PFSK-1 (cell line): Measurements from ENCODE around the gene MLN.

Source experiments
- FOXP2 ChIP-seq: optimal IDR thresholded peaks from 2 replicates; pipeline ENCODE3; 2011; ENCODE audit warnings: borderline replicate concordance, control low read depth, inconsistent platforms; ENCODE audit not compliant: insufficient read depth; ENCODE audit errors: extremely low read length, extremely low read depth
- POLR2AphosphoS5 ChIP-seq: IDR thresholded peaks from 2 replicates; pipeline ENCODE4 v1.6.1; 2012; ENCODE audit warnings: low read depth, mild to moderate bottlenecking, control low read depth, low read length, moderate library complexity
- SIN3A ChIP-seq: IDR thresholded peaks from 2 replicates; pipeline ENCODE4 v1.6.1; 2012; ENCODE audit warnings: mild to moderate bottlenecking, low read length, moderate library complexity, borderline replicate concordance; ENCODE audit not compliant: insufficient read depth
- TAF1 ChIP-seq: IDR thresholded peaks from 2 replicates; pipeline ENCODE4 v1.6.1; 2012; ENCODE audit warnings: low read length, control low read depth, borderline replicate concordance; ENCODE audit not compliant: insufficient read depth
- TF ChIP-seq, protein P1 (sequence below), 2 experiments: IDR thresholded peaks; 2 replicates each; pipeline versions ENCODE4 v1.6.1 to v1.8.0; 2011 to 2012; ENCODE audit warnings: low read depth in 2 of 2, low read length in 2 of 2, control low read depth in 1 of 2, inconsistent platforms in 1 of 2, mild to moderate bottlenecking in 1 of 2, moderate library complexity in 1 of 2; ENCODE audit not compliant: insufficient read depth in 1 of 2

The MLN gene

DNA sequence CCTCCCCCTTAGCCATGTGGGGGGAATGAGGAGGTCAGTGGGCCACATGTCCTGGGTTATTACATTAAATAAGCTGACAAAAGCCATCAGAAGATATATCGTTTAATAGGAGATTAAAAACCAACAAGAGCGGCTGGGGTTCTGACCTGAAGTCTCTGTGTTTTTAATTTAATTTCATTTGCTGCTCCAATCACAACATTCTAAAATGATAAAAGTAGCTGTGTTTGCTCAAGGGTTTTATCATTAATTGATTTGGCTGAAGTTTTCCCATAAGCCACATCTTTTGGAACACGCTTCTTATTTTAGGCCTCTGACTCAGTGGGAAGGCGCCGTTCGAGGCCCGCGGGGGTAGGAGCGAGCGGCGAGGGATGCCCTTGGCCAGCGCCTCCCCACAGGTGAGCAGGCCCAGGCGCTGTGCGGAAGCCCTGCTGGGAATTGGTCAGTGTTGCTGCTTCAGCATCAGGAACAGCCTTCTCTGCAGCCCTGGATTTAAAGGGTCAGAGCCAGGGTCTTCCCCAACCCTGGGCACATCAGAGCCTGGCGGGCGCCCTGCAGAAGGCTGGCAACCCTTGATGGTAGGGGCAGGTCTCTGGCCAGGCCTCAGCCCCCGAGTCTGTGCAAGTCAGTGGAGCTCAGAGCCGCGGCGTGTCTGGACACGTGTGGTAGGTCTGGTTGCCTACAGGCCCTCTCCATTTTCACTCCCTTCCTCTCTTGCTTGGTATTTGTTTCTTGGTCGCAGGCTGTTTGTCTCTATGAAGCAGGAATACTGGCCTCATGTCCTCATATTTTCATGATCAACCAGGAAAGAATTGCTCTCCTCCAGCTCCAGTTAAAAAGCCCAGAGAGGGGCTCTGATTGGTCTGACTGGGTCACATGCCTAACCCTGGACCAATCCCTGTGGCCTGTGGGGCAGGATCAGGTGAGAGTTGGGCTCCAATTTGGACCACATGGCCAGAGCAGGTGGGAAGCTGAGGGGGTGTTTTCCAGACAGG is 30.9 kb upstream of the MLN start:
- TF ChIP-seq TAF1 (no peak), POLR2AphosphoS5 (no peak), SIN3A (no peak), FOXP2 (no peak)
- TF ChIP-seq, protein P1, sequence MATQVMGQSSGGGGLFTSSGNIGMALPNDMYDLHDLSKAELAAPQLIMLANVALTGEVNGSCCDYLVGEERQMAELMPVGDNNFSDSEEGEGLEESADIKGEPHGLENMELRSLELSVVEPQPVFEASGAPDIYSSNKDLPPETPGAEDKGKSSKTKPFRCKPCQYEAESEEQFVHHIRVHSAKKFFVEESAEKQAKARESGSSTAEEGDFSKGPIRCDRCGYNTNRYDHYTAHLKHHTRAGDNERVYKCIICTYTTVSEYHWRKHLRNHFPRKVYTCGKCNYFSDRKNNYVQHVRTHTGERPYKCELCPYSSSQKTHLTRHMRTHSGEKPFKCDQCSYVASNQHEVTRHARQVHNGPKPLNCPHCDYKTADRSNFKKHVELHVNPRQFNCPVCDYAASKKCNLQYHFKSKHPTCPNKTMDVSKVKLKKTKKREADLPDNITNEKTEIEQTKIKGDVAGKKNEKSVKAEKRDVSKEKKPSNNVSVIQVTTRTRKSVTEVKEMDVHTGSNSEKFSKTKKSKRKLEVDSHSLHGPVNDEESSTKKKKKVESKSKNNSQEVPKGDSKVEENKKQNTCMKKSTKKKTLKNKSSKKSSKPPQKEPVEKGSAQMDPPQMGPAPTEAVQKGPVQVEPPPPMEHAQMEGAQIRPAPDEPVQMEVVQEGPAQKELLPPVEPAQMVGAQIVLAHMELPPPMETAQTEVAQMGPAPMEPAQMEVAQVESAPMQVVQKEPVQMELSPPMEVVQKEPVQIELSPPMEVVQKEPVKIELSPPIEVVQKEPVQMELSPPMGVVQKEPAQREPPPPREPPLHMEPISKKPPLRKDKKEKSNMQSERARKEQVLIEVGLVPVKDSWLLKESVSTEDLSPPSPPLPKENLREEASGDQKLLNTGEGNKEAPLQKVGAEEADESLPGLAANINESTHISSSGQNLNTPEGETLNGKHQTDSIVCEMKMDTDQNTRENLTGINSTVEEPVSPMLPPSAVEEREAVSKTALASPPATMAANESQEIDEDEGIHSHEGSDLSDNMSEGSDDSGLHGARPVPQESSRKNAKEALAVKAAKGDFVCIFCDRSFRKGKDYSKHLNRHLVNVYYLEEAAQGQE (IDR thresholded peaks at IDR 0.05; ENCODE audit: insufficient read depth in 1 of 2, low read depth in 2 of 2, low read length in 2 of 2) = no peak

DNA sequence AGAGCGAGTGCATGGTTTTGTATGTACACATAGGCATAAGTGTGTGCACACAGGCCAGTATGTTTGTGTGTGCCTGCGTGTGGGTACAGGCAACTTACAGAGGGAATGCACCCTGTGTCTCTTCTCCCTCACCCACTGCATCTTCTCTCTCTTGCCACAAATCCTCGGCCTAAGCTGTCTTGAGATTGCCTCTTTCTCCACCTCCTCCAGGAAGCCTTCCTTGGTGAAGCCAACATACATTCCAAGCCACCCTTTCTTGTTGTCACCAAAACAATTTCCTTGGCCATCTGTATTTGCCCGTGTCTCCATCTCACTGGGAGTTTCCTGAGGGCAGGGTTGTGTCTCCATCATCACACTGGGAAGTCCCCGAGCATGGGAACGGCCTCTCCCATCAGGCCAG is 29.8 kb upstream of the MLN start:
- TF ChIP-seq, protein P1 (IDR thresholded peaks at IDR 0.05; ENCODE audit: insufficient read depth in 1 of 2, low read depth in 2 of 2, low read length in 2 of 2) = no peak
- no peak for TF ChIP-seq SIN3A

DNA sequence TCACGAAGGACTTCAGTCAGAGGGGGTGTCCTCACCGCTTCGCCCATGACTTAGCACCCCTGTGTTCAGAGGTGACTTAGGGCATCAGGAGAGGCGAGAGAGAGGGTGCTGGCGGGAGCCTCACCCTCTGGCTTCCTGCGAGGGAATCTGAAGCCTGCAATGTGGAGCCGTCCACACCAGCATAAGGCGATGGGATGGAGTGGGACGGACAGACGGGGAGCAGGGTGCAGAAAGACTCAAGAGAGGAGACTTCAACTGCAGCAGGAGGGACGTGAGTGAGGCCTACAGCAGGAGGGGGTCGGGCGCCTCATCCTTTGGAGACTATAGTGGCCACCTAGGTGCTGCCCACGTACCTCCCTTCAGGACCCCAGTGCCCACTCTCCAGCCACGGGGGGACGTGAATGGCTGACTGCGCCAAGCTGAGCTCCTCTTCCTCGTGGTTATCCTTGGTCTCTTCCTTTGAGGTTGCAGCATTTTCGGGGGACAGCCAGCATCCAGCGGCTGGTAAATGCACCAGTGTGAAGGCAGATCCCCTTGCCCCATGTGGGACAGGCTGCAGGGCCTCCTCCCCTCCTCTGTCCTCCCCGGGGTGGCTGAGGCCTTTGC is 26.9 kb upstream of the MLN start:
- TF ChIP-seq POLR2AphosphoS5 = no peak
- no peak for TF ChIP-seq FOXP2
- TF ChIP-seq, protein P1 (IDR thresholded peaks at IDR 0.05; ENCODE audit: insufficient read depth in 1 of 2, low read depth in 2 of 2, low read length in 2 of 2) = no peak
- TF ChIP-seq SIN3A = no peak
- TF ChIP-seq TAF1 = no peak

DNA sequence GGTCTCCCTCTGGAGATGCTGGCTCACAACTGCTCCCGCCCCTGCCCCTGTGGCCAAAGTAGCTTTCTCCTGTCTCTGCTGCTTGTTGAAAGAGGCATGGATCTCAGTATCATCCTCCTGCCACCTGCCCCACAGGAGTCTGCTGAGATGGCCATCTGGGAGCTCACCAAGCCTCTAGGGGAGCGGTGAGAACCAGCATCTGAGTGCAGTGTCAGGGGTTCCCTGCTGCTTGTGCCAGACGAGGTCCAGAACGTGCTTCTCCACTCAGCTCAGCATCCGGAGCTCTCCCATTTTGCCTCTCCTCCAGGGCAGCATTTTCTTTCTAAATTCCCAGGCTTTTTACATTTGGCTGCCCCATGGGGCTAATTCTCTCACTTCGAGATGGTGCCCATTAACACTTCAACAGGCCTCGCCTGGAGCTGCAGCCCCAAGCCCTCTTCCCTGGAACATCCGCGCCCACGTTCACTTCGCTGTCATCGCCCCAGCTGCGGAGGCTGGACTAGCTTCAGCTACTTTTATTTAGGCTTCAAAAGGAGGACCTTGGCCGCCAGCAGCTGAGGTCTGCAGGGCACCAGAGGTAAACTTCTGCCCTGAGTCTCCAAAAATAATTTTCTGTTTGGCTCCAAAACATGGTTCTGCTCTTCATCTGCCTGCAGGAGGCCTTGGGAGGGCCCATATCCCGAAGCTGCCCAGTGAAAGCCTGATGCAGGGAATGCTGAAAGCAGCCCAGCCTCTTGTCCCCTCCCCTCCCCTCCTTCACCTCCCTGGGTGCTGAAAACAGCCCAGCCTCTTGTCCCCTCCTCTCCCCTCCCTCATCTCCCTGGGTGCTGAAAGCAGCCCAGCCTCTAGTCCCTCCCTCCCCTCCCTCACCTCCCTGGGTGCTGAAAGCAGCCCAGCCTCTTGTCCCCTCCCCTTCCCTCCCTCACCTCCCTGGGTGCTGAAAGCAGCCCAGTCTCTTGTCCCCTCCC is 25.2 kb upstream of the MLN start:
- no peak for TF ChIP-seq SIN3A

DNA sequence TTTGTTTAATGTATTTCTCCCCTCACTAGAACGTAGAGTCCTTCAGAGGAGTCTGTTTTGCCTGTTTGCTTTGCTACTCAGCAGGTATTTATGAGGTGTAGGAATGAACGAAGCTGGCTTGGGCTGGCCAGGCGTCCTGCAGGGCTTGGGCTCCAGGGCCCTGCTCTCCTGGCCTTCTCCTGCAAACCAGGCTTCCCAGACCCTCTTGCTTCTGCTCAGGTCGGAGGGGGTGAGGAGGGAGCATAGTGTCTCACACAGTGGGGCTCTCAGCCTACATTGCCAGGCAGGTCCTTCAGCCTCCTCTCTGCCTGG is 24.6 kb upstream of the MLN start:
- TF ChIP-seq SIN3A (no peak), TAF1 (no peak), FOXP2 (no peak), POLR2AphosphoS5 (no peak)
- TF ChIP-seq, protein P1 (IDR thresholded peaks at IDR 0.05; ENCODE audit: insufficient read depth in 1 of 2, low read depth in 2 of 2, low read length in 2 of 2) = no peak
